Stimulated activated naive CD8-positive, alpha-beta T cell treated with anti-CD3 and anti-CD28 coated beads, Interleukin-15, Interleukin-2, amounts not matched to agents 100 ng/mL and 50 ng/mL, for 24 hours (primary cell): ENCODE results near the gene MGMT.

ENCODE experiments used
- H3K27ac Mint-ChIP-seq: one replicate; pipeline ENCODE4 v1.8.0; 2021; ENCODE audit warnings: mild to moderate bottlenecking, mixed read lengths
- H3K27me3 Mint-ChIP-seq: one replicate; pipeline ENCODE4 v1.8.0; 2021; ENCODE audit warnings: mixed read lengths
- H3K36me3 Mint-ChIP-seq: one replicate; pipeline ENCODE4 v1.8.0; 2021; ENCODE audit warnings: low read depth, mixed read lengths
- H3K4me1 Mint-ChIP-seq: one replicate; pipeline ENCODE4 v1.8.0; 2021; ENCODE audit warnings: low read depth, mixed read lengths
- H3K4me3 Mint-ChIP-seq: one replicate; pipeline ENCODE4 v1.8.0; 2021; ENCODE audit warnings: mild to moderate bottlenecking, mixed read lengths
- H3K9me3 Mint-ChIP-seq: one replicate; pipeline ENCODE4 v1.8.0; 2021; ENCODE audit warnings: mixed read lengths

The MGMT gene

DNA sequence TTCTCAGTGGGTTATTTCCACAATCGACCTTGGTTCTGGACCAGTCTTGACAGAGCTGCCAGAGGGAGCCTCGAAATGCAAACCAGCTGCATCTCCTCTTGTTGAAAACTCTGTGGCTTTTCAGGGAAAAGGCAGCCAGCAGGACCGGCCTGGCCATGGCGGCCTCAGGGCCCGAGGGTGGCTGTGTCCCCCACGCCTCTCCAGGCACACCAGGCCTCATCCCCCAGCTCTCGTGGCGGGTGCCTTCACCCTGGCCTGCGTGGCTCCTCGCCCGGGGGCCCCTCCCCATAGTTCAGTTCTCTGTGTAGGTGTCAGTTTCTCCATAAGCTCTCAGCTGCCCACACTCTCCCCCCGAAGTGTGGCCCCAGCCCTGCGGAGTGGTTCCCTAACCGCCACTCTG is 63.5 kb downstream of the MGMT start:
- Mint-ChIP-seq H3K36me3 (peaks cover 15% of the 10 kb centered on the region), H3K4me3 (no peak overlapping the region), H3K27me3 (no peaks in the 10 kb centered on the region), H3K9me3 (no peaks in the 10 kb centered on the region), H3K4me1 (peaks cover 17% of the 10 kb centered on the region), H3K27ac (no peak overlapping the region)

DNA sequence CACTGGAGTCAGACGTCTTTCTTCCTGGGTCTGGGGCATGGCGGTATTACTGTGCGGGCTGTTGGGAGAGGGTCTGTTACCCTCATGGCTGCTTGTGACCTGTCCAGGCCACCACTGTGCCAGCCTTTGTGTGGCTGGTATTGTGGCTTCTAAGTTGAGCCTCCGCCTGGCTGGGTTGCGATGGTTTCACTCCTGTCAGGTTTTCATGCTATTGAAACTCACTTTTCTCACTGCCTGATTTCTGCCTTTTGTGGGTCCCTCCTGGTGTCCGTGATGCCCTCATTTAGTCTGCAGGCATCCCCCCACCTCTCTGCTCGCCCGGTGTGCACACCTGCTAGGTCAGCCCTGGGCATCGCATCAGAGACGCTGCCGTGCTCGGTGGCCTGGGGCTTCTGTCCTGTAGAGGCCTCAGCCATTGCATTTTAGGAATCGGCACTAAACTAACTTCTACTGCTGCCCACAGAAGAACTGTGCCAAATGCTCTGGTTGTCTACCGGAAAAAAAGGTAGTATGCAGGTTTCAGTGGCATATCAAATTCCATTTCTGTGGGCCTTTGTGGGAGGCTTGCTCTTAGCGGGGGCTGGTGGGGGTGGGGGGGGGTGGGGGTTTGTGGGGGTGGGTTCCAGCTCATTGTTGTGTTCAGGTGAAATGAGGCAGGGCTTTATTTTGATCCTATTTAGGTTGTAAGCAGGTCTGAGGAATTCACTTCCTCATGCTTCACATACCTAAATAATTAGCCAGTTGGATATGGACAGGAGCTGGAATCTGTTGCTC is 64.3 kb downstream of the MGMT start:
- H3K36me3 Mint-ChIP-seq, result peaks cover 21% of the 10 kb centered on the region
- no peaks in the 10 kb centered on the region for H3K9me3 Mint-ChIP-seq
- no peak overlapping the region for H3K4me3 Mint-ChIP-seq
- no peak overlapping the region for H3K27ac Mint-ChIP-seq
- H3K27me3 Mint-ChIP-seq, result no peaks in the 10 kb centered on the region
- H3K4me1 Mint-ChIP-seq, result peaks cover 17% of the 10 kb centered on the region

DNA sequence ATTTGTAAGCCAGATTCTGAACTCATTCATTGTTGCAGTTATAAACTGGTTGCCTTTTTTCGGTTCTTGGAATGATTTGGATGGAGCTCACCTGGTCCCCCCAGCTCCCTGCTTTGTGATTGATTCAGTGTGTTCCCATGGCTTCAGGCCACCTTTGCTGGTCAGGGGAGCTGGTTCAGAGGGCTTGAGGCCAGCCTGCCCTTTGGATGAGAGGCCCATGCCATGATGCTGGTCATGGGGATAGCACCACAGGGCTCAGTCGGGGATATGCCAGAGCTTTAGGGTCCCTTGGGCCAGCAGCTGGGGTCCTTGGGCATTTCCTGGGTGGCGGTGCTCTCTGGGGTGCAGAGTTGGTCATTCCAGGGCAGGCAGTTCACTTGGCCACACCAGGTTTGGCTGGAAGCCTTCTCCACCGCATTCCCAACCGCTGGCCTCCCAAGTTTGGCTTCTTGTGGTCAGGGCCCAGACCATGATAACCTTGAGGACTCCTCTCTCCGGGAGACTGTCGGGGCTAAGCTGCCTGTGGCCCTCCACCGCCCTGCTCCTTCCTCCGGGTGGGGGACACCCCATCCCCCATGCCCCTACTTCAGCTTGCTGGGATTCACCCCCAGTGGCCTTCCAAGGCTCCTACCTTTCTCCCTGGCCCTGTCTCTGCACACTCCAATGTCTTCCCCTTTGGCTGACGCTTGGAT is 65.1 kb downstream of the MGMT start:
- Mint-ChIP-seq H3K4me3 (no peak overlapping the region), H3K36me3 (peaks cover 25% of the 10 kb centered on the region), H3K27ac (no peak overlapping the region), H3K27me3 (no peaks in the 10 kb centered on the region), H3K9me3 (peaks cover 2% of the 10 kb centered on the region), H3K4me1 (peaks cover 17% of the 10 kb centered on the region)

DNA sequence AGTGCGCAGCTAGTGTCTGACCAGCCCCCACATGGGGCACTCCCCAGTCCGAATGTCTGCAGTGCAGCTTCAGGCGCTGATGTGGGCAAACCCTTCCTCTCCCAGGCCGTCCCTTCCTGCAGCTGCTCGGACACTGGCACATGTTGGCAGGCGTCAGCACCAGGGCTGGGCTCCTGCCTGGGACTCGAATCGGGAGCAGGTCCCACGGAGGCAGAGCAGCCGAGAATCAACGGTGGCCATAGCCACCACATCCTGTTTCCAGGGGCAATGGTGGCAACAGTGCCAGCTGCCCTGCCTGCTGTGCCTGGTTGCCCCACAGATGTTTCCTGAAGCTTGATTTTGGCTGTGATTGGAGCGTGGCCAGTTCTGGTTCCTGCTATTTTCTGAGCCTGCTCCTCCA is 65.8 kb downstream of the MGMT start:
- peaks cover 25% of the 10 kb centered on the region for H3K36me3 Mint-ChIP-seq
- no peak overlapping the region for H3K27ac Mint-ChIP-seq
- peaks cover 17% of the 10 kb centered on the region for H3K4me1 Mint-ChIP-seq

DNA sequence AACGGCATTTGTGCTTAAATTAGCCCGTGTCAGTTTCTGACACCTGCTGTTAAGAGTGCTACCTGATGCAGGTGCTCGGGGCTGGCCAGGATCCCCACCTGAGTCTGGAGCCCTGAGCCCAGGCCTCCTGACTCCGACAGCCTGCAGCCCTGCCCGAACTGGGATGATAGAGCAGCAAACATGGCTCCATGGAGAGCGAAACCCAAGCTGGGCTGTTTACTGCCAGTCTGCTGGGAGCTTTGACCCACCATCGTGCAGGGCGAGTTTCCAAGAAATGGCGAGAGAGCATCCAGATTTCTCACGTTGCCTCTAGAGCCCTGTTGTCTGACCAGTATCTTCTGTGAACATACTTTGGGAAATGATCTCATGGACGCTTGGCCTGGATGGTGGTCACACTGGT is 66.2 kb downstream of the MGMT start:
- no peak overlapping the region for H3K4me3 Mint-ChIP-seq
- peaks cover 5% of the 10 kb centered on the region for H3K9me3 Mint-ChIP-seq
- peaks cover 17% of the 10 kb centered on the region for H3K4me1 Mint-ChIP-seq
- H3K36me3 Mint-ChIP-seq, result peaks cover 28% of the 10 kb centered on the region
- H3K27ac Mint-ChIP-seq, result no peak overlapping the region
- H3K27me3 Mint-ChIP-seq, result no peaks in the 10 kb centered on the region

More for the DNA sequence above, 65.8 kb downstream of the MGMT start:
- Mint-ChIP-seq H3K27me3 (no peaks in the 10 kb centered on the region), H3K9me3 (peaks cover 5% of the 10 kb centered on the region), H3K4me3 (no peak overlapping the region)

DNA sequence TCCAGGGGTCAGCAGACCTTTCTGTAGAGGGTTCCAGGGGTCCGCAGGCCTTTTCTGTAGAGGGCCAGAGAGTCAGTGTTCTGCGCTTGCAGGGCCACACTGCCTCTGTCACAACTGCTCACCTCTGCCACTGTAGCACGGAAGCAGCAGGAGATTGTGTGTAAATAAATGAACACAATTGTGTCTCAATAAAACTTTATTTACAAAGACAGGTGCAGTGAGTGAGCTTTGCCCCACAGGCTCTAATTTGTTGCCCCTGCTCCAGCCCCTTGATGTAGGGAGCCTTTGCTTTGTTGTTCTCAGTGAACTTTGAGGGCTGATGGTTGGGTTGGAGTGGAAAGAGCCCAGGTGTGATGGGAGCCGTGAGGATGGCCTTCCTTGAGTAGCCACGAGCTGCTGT is 67.8 kb downstream of the MGMT start:
- Mint-ChIP-seq H3K4me1 (peaks cover 17% of the 10 kb centered on the region), H3K27ac (no peak overlapping the region), H3K36me3 (peaks cover 40% of the 10 kb centered on the region), H3K27me3 (no peaks in the 10 kb centered on the region), H3K9me3 (peaks cover 5% of the 10 kb centered on the region), H3K4me3 (no peak overlapping the region)

DNA sequence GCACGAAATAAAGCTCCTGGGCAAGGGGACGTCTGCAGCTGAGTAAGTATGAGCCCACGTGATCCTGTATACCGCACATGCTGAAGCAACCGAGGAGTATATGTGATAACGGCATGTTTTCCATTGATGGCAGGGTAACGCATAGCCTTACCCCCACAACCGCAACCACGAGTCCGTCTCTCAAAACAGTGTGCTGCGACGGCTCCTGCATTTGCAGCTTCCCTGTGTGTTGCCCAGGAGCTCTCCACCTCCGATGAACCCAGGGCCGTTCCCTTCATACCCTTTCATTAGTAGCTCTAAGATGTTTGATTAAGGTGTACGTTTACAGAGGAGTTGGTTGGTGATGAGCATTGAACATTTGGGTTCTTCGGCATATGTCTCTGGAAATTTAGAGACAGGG is 69.3 kb downstream of the MGMT start:
- Mint-ChIP-seq H3K9me3 (peaks cover 9% of the 10 kb centered on the region), H3K36me3 (peaks cover 54% of the 10 kb centered on the region), H3K4me3 (no peak overlapping the region), H3K27ac (no peak overlapping the region), H3K27me3 (no peaks in the 10 kb centered on the region), H3K4me1 (peaks cover 10% of the 10 kb centered on the region)

DNA sequence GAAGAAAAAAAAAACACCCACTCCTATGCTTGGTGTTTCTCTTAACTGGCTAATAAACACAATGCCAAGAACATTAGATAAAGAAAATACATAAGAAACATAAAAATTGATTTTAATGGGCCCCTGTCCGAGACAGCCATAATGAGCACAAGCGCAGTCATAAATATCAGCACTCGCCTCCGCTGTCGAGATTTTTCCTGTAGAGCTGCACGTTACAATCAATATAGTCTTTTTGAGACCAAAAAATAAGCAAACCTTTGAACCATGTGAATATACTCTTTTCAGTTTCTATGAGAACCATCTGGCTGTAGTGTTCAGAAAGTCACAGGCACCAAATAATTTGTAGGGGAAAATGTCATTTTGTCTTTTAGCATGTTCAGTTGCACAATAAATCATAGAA is 70.1 kb downstream of the MGMT start:
- H3K27me3 Mint-ChIP-seq, result no peaks in the 10 kb centered on the region
- H3K4me1 Mint-ChIP-seq, result peaks cover 9% of the 10 kb centered on the region
- no peak overlapping the region for H3K27ac Mint-ChIP-seq
- H3K9me3 Mint-ChIP-seq, result peaks cover 9% of the 10 kb centered on the region
- H3K4me3 Mint-ChIP-seq, result no peak overlapping the region
- peaks cover 60% of the 10 kb centered on the region for H3K36me3 Mint-ChIP-seq

DNA sequence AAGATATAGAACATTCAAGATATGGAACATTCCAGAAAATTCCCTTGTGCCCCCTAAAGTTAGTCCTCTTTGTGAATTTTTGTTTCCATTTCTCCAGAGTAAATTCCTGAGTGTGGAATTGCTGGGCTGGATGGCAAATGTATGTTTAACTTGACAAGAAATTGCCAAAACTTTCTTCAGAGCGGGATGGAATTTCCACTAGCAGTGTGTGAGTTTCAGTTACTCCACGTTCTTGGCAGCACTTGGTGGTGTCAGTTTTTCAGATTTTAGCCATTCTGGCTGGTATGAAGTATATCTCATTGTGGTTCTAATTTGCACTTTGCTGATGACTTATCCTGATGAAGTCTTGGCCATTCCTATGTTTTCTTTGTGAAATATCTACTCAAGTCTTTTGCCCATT is 71.2 kb downstream of the MGMT start:
- Mint-ChIP-seq H3K27me3 (no peaks in the 10 kb centered on the region), H3K4me3 (no peak overlapping the region), H3K36me3 (peaks cover 64% of the 10 kb centered on the region), H3K27ac (no peak overlapping the region), H3K9me3 (peaks cover 9% of the 10 kb centered on the region), H3K4me1 (peaks cover under 1% of the 10 kb centered on the region)

DNA sequence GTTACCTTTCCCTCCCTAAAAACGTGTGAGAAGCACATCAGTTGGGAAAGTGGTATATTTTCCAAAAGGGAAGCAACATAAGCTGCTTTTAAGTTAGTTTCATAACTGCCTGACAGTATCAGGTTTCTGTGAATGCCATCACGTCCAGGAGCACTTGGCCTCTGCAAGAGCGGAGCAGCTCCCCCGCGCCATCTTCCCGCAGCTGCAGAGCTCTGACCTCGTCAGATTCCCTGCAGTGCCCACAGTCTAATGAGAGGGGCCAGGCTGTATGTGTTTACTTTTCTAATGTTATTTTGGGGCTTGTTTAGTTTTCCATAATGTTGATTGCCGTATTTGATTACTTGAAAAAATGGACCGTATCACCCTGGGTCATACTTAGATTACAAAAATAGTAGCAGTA is 74.2 kb downstream of the MGMT start:
- no peak overlapping the region for H3K27ac Mint-ChIP-seq
- no peak overlapping the region for H3K4me3 Mint-ChIP-seq
- H3K36me3 Mint-ChIP-seq, result peaks cover 60% of the 10 kb centered on the region
- no peaks in the 10 kb centered on the region for H3K27me3 Mint-ChIP-seq
- peaks cover 9% of the 10 kb centered on the region for H3K9me3 Mint-ChIP-seq
- no peaks in the 10 kb centered on the region for H3K4me1 Mint-ChIP-seq

DNA sequence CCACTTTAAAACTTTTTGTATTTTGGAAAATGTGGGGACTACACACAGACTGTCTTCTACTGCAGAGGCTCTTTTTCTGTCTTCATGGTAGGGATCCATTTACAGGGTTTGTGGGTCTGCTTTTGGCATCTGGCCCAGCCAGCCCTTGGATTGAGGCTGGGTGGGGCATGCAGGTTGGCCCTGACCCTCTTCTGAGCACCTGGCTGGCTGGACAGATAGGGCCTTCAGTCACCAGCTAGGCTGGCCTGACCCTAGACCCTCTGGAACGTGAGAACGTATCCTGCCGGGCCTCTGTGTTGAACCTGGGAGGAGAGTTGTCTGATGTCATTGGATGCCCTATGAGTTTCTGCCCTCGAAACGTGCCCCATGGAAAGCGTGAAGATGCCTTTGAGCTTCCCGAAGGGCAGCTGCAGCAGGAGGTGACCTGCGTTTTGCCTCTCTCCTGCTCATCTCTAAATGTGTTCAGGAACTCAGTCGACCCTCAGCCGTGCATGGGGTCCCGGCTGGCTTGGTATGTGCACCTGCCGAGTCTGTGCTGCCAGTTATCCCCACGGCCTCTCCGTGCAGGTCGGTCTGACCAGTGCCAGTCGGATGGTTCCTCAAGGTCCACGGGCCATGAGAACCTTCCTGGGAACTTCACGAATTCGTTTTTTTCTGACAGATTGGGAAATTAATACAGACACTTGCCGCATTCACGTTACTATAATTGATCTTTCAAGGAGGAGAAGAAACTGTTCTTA is 74.9 kb downstream of the MGMT start:
- no peak overlapping the region for H3K4me3 Mint-ChIP-seq
- no peak overlapping the region for H3K27ac Mint-ChIP-seq

DNA sequence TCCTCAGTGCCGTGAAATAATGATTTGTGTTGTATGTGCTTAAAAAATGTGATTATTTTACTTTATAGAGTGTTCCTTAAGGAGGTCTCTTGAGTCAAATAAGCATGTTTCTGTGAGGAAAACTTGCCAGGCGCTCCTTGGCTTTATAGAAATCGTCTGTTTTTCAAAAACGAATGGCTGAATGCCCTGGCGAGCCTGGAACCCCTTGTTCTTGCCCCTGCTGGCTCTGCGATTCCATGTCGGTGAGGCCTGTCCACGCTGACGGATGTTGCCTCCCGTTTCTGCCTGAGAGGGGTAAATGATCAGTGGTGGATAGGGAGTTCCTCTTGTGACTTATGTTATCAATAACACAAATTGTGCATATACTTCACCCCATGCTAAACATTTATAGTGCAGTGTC is 75.5 kb downstream of the MGMT start:
- peaks cover 4% of the 10 kb centered on the region for H3K9me3 Mint-ChIP-seq
- no peaks in the 10 kb centered on the region for H3K27me3 Mint-ChIP-seq
- H3K4me1 Mint-ChIP-seq, result no peaks in the 10 kb centered on the region
- H3K36me3 Mint-ChIP-seq, result peaks cover 46% of the 10 kb centered on the region
- H3K4me3 Mint-ChIP-seq, result no peak overlapping the region
- H3K27ac Mint-ChIP-seq, result no peak overlapping the region

More for the DNA sequence above, 74.9 kb downstream of the MGMT start:
- H3K4me1 Mint-ChIP-seq, result no peaks in the 10 kb centered on the region
- H3K36me3 Mint-ChIP-seq, result peaks cover 52% of the 10 kb centered on the region
- no peaks in the 10 kb centered on the region for H3K27me3 Mint-ChIP-seq
- H3K9me3 Mint-ChIP-seq, result peaks cover 9% of the 10 kb centered on the region

DNA sequence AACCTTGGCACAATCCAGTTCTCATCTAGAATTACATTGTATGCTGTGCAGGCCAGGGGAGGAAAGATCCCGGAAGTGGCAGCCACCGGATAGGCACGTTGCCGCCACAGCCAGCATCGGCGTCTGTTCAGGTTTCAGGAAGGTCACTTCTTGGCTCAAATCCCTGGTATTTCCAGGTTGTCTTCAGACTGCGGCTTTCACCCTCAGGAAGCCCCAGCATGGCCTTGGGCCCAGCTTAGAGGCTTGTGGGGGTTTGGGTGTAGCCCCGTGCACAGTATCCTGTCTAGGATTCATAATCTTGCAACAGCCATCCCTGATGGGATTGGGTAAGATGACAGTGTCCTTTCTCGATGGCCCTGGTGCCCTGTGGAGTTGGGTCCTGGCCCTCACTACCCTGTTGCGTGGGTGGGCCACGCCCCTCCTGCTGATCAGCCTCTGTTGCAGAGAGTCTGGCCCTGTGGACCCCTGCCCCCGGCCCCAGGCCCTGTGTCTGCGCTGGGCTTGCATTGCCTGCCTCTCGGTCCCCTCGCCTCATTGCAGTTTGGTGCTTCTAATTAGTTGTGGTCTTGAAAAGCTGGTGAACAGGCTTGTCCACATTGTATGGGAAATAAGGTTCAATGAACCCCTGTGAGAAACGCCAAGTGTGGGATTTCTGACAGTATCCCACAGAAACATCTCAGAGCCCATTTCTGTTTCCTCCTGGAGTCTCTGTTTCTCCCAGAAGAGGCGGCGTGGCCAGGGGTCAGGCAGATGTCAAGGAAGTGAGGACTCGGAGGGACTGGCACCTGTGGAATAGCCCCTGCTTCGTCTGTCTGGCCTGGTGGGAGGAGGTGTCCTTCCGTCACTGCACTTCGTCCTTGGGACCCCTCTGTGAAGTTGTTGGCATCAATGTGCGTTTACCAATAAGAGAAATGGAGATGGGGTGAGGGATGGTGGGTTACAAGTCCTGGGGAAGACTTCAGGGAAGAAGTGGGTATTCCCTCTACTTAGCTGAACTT is 77.5 kb downstream of the MGMT start:
- Mint-ChIP-seq H3K4me1 (no peaks in the 10 kb centered on the region), H3K27me3 (no peaks in the 10 kb centered on the region), H3K27ac (no peak overlapping the region), H3K9me3 (peaks cover 4% of the 10 kb centered on the region), H3K36me3 (peaks cover 33% of the 10 kb centered on the region), H3K4me3 (no peak overlapping the region)

DNA sequence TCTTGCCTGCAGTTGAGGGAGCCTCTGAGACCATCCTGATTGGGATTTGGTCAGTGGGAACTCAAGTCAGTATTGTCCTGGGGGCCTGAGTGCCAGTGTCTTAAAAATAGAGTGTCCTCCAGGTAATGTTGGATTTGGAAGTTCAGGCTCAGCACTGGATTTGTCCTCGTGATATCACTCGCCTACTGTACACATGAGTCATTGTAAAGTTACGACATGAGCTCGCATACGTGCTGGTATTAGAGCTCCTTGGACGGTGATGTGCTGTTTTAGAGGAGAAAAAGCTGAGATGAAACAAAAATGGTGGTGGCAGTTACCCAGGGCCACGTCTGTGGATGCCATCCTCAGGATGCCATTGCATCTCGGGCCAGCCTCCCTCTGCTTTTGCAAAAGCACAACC is 78.2 kb downstream of the MGMT start:
- Mint-ChIP-seq H3K27me3 (no peaks in the 10 kb centered on the region), H3K9me3 (peaks cover 1% of the 10 kb centered on the region), H3K4me3 (no peak overlapping the region), H3K4me1 (no peaks in the 10 kb centered on the region), H3K27ac (no peak overlapping the region), H3K36me3 (peaks cover 28% of the 10 kb centered on the region)
